ENCODE data around the gene C1QL4. TPM values are rescaled to one million over a fixed set of nuclear protein-coding genes. Genes with fewer than 3 reads are reported as not detected.

The C1QL4 gene
- total RNA-seq, 4 donors from 2014 or later, result not detected

DNA sequence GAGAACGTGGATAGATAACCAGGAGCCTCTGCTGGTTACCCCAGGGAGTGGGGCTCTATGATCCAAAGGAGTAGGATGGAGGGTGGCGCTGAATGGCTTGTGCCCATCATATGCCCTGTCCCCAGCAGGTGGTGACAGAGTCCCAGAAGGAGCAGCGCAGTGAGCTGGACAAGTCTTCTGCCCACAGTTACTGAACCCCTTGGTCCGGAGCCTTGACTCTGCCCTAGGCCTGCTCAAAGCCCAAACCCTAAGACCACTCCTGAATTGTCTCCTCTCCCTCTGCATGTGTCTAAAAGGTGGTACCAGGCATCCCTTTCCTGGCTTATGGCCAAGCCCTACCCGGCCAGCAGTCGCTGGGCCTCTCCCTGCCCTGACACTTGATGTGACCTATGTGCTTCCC, 38.8 kb downstream of the C1QL4 start:
- Histone ChIP-seq H3K9me3 (no peaks in the 10 kb centered on the region), H3K36me3 (no peaks in the 10 kb centered on the region), H3K4me3 (no peak overlapping the region), H3K4me1 (peaks cover 7 to 29% (median 12%) of the 10 kb centered on the region in 4 donors), H3K27me3 (peaks cover 0 to 35% of the 10 kb centered on the region in 2 donors), H3K27ac (no peak overlapping the region)
- no peak for TF ChIP-seq POLR2A (IDR thresholded peaks at IDR 0.05)
- TF ChIP-seq, protein P1, sequence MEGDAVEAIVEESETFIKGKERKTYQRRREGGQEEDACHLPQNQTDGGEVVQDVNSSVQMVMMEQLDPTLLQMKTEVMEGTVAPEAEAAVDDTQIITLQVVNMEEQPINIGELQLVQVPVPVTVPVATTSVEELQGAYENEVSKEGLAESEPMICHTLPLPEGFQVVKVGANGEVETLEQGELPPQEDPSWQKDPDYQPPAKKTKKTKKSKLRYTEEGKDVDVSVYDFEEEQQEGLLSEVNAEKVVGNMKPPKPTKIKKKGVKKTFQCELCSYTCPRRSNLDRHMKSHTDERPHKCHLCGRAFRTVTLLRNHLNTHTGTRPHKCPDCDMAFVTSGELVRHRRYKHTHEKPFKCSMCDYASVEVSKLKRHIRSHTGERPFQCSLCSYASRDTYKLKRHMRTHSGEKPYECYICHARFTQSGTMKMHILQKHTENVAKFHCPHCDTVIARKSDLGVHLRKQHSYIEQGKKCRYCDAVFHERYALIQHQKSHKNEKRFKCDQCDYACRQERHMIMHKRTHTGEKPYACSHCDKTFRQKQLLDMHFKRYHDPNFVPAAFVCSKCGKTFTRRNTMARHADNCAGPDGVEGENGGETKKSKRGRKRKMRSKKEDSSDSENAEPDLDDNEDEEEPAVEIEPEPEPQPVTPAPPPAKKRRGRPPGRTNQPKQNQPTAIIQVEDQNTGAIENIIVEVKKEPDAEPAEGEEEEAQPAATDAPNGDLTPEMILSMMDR (IDR thresholded peaks at IDR 0.05), result peak in 2 of 6 experiments; percentile 25 to 31
- peak in 1 of 3 donors; percentile 46 for DNase-seq

DNA sequence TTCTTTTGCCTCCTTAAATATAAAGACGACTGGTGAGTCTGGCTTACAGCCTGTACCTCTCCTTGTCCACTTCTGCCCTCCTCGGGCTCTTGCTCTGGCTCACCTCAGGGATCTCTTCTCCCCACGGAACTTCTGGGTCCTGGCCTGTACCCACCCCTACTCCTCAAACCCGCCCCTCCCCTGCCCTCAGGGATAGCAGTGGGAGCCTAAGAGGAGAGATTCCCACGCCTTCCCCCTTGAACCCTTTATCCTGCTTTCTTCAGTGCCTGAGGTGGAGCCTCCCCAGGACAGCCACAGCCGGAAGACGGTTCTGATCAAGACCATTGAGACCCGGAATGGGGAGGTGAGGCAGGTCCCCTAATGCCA, 39.3 kb downstream of the C1QL4 start:
- TF ChIP-seq, protein P1 (IDR thresholded peaks at IDR 0.05), result no peak
- TF ChIP-seq POLR2A (IDR thresholded peaks at IDR 0.05), result no peak
- Histone ChIP-seq H3K36me3 (no peaks in the 10 kb centered on the region), H3K4me1 (peaks cover 7 to 29% (median 12%) of the 10 kb centered on the region in 4 donors), H3K4me3 (peak overlapping the region in 3 of 4 donors; percentile 31 to 41 (median 35)), H3K27me3 (peaks cover 0 to 35% of the 10 kb centered on the region in 2 donors), H3K27ac (no peak overlapping the region), H3K9me3 (no peaks in the 10 kb centered on the region)
- DNase-seq, result no peak

DNA sequence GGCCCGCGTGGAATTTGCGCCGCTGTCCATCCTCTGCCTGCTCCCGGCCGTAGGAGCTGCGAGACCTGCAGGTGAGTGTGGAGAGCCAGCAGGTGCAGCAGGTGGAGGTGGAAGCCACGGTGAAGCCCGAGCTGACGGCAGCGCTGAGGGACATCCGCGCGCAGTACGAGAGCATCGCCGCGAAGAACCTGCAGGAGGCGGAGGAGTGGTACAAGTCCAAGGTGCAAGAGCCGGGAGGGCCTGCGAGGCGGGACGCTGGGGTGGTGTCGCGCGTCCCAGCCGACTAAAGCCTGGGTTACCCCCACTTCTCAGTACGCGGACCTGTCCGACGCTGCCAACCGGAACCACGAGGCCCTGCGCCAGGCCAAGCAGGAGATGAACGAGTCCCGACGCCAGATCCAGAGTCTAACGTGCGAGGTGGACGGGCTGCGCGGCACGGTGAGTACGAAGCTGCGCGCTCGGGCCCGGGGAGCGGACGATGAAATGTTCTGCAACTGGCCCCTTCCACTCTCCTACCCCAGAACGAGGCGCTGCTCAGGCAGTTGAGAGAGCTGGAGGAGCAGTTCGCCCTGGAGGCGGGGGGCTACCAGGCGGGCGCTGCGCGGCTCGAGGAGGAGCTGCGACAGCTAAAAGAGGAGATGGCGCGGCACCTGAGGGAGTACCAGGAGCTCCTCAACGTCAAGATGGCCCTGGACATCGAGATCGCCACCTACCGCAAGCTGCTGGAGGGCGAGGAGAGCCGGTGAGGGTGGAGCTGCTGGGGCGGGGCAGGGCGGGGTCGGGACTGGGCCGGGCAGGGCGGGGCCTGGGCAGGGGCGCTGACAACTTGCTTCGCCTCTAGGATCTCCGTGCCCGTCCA, 39.9 kb downstream of the C1QL4 start:
- Histone ChIP-seq H3K9me3 (no peaks in the 10 kb centered on the region), H3K27me3 (peaks cover 0 to 35% of the 10 kb centered on the region in 2 donors), H3K27ac (no peak overlapping the region), H3K36me3 (no peaks in the 10 kb centered on the region), H3K4me1 (peaks cover 7 to 29% (median 12%) of the 10 kb centered on the region in 4 donors), H3K4me3 (peak overlapping the region in 3 of 4 donors; percentile 31 to 41 (median 35))
- DNase-seq, result peak in 2 of 3 donors; percentile 60 to 66
- no peak for TF ChIP-seq POLR2A (IDR thresholded peaks at IDR 0.05)
- TF ChIP-seq, protein P1 (IDR thresholded peaks at IDR 0.05), result peak in 1 of 6 experiments; percentile 13

DNA sequence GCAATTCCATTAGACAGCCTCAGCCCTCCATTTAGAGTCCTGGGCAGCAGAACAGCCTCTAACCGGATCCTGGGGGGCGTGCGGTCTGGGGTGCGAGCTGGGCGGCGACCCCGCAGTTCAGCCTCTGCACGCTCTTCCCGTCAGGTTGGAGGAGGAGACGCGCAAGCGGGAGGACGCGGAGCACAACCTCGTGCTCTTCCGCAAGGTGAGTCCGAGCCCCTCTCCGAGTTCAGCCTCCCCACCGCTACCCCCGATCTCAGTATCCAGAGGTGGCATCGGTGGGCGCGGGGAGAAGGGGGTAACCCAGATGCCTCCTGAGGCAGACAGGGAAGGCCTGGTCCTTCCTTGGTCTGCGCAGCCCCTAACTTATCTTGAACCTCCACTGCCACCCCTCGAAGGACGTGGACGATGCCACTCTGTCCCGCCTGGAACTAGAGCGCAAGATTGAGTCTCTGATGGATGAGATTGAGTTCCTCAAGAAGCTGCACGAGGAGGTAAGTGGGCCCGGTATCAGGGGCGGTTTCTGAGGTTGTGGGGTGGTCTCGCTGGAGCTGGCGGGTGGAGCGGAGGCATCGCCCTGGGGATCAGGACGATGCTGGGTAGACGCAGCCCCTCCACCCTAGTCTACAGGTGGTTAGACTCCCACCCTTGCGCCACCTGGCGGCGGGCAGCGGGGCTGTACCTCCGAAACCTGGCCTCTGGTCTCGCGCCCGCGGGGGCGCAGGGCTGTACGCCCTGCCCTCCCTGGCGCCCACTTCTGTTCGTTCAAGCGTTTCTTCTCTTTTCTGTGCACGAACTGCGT, 40.8 kb downstream of the C1QL4 start:
- Histone ChIP-seq H3K27me3 (peaks cover 0 to 35% of the 10 kb centered on the region in 2 donors), H3K9me3 (no peaks in the 10 kb centered on the region), H3K4me1 (peaks cover 7 to 29% (median 12%) of the 10 kb centered on the region in 4 donors), H3K27ac (no peak overlapping the region), H3K4me3 (peak overlapping the region in 3 of 4 donors; percentile 31 to 41 (median 35)), H3K36me3 (no peaks in the 10 kb centered on the region)
- TF ChIP-seq, protein P1 (IDR thresholded peaks at IDR 0.05), result peak in 5 of 6 experiments; percentile 32 to 66 (median 61)
- TF ChIP-seq POLR2A (IDR thresholded peaks at IDR 0.05), result no peak
- DNase-seq, result peak; percentile 24 to 77 (median 76)

DNA sequence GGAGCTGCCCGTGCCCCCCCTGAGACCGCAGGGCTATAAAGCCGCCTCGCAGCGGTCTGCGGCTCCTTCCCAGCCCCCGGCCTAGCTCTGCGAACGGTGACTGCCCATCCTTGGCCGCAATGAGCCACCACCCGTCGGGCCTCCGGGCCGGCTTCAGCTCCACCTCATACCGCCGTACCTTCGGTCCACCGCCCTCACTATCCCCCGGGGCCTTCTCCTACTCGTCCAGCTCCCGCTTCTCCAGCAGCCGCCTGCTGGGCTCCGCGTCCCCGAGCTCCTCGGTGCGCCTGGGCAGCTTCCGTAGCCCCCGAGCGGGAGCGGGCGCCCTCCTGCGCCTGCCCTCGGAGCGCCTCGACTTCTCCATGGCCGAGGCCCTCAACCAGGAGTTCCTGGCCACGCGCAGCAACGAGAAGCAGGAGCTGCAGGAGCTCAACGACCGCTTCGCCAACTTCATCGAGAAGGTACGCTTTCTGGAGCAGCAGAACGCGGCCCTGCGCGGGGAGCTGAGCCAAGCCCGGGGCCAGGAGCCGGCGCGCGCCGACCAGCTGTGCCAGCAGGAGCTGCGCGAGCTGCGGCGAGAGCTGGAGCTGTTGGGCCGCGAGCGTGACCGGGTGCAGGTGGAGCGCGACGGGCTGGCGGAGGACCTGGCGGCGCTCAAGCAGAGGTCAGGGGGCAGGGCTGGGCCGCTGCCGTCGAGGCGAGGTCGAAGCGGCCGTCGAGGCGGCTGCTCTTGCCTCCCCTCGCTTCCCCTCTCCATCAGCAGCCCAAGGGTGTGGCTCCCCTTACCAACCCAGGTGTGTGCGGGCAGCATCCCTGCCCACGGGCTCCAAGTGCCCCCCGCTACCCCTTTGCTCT, 41.7 kb downstream of the C1QL4 start, which contains the start of gene PRPH:
Gene PRPH, plus strand, starts transcription at position 66 of the 855 bp plus-strand sequence. Its CDS starts 54 bp downstream, at position 120.
- no peak within 1 kb of the TSS for H3K27ac ChIP-seq
- H3K4me3 ChIP-seq, result peak within 1 kb of the TSS in 1 of 4 donors; percentile 1
- no peaks in the 10 kb centered on the region for H3K9me3 ChIP-seq
- H3K36me3 ChIP-seq, result no peaks in the 10 kb centered on the region
- H3K4me1 ChIP-seq, result peaks cover 7 to 29% (median 12%) of the 10 kb centered on the region in 4 donors
- DNase-seq, result peak in 2 of 3 donors; percentile 42 to 53
- H3K27me3 ChIP-seq, result peaks cover 0 to 35% of the 10 kb centered on the region in 2 donors
- no peak for TF ChIP-seq POLR2A (IDR thresholded peaks at IDR 0.05)
- TF ChIP-seq, protein P1 (IDR thresholded peaks at IDR 0.05), result no peak

All from Peyer's patch (tissue), 4 donors.